AG04450 (cell line): ENCODE results near the gene SND1. TPM values are rescaled to one million over a fixed set of nuclear protein-coding genes. Genes with fewer than 3 reads are reported as not detected.

ENCODE experiments used
- CTCF ChIA-PET: fragments of 300-600, 350-600 bp; formaldehyde crosslinking; extraction: SDS; loops from one replicate; lab custom pipeline; 2022; ENCODE audit warnings: antibody characterized with exemption, inconsistent platforms; lab: Charles Lee
- POLR2A ChIA-PET: fragments of 350-600 bp; formaldehyde crosslinking; extraction: SDS; loops from one replicate; lab custom pipeline; 2021; ENCODE audit warnings: antibody characterized with exemption, inconsistent platforms; lab: Yijun Ruan, JAX
- DNase-seq: peaks from one replicate; pipeline ENCODE4 v3.0.0-alpha.2; 2011; ENCODE audit warnings: low read depth, low spot score
- H3K27ac ChIP-seq: one replicate; pipeline ENCODE4 v1.5.1; 2012; ENCODE audit warnings: low read depth, low read length, control low read depth
- H3K27me3 ChIP-seq: one replicate; pipeline ENCODE4 v1.6.0; 2012; ENCODE audit warnings: low read length; ENCODE audit not compliant: control insufficient read depth, insufficient read depth
- H3K4me3 ChIP-seq: 2 replicates; pipeline ENCODE4 v1.5.1; 2011; ENCODE audit warnings: mild to moderate bottlenecking, low read depth, low read length, control low read depth
- H3K9me3 ChIP-seq: 2 replicates; pipeline ENCODE4 v1.5.1; 2012; ENCODE audit warnings: low read length; ENCODE audit not compliant: control insufficient read depth, insufficient read depth
- CTCF ChIP-seq: IDR thresholded peaks from 2 replicates; pipeline ENCODE4 v1.5.1; 2011; ENCODE audit warnings: low read depth, low read length, control low read depth, inconsistent platforms
- polyA plus RNA-seq: library from polyadenylated mRNA; depleted of rRNA; stranded (reverse); fragments of >200 nt; gene quantifications from 2 replicates; pipeline ENCODE4 v1.2.3, GENCODE V29; 2011

The SND1 gene
- polyA plus RNA-seq, 1 experiment: 247 TPM

GRCh38 chr7:127905021-127905420 lies 253.0 kb downstream of the SND1 start:
- H3K9me3 ChIP-seq: no peaks in the 10 kb centered on the region
- no peak for TF ChIP-seq CTCF
- H3K27ac ChIP-seq: no peak overlapping the region
- no peak for DNase-seq
- ChIA-PET CTCF (interaction anchor here (0.9 to 1.5 kb wide), 3 partner anchors 9 to 196 kb away, joined by 3 to 4 read pairs (median 3); no protein-coding TSS in a partner anchor), POLR2A (no interaction called here)
- H3K4me3 ChIP-seq: no peak overlapping the region
- H3K27me3 ChIP-seq: no peaks in the 10 kb centered on the region

- TF ChIP-seq CTCF: no peak
- DNase-seq: no peak
- Histone ChIP-seq H3K9me3 (no peaks in the 10 kb centered on the region), H3K27me3 (no peaks in the 10 kb centered on the region), H3K4me3 (no peak overlapping the region), H3K27ac (no peak overlapping the region)
- POLR2A ChIA-PET: no interaction called here
- CTCF ChIA-PET: interaction anchor here (1.0 to 1.5 kb wide), 2 partner anchors 8 to 196 kb away, joined by 3 to 4 read pairs; no protein-coding TSS in a partner anchor
Observed at GRCh38 chr7:127905491-127906330, 253.7 kb downstream of the SND1 start.

GRCh38 chr7:127907110-127908040 lies 255.4 kb downstream of the SND1 start:
- Histone ChIP-seq H3K27ac (no peak overlapping the region), H3K4me3 (no peak overlapping the region), H3K9me3 (no peaks in the 10 kb centered on the region), H3K27me3 (no peaks in the 10 kb centered on the region)
- TF ChIP-seq CTCF: no peak
- DNase-seq: peak; percentile 59
- ChIA-PET CTCF (no interaction called here), POLR2A (no interaction called here)

- no peak for DNase-seq
- Histone ChIP-seq H3K9me3 (no peaks in the 10 kb centered on the region), H3K27ac (no peak overlapping the region), H3K27me3 (no peaks in the 10 kb centered on the region), H3K4me3 (no peak overlapping the region)
- TF ChIP-seq CTCF: no peak
- CTCF ChIA-PET: no interaction called here
- POLR2A ChIA-PET: no interaction called here
Observed at GRCh38 chr7:127908430-127909258, 256.6 kb downstream of the SND1 start.
